Spleen (tissue), 11 donors: ENCODE data around the gene MED27. TPM values are rescaled to one million over a fixed set of nuclear protein-coding genes. Genes with fewer than 3 reads are reported as not detected.

ENCODE experiments used
- DNase-seq: peaks from one replicate; pipeline ENCODE4 v3.0.0-alpha.2; 2020
- H3K27ac ChIP-seq, 8 donors: fragments of 200-600 bp; sonication (generic) in 7 of 8; 1 replicate in 4 of 8; 2 replicates in 4 of 8; pipeline versions ENCODE4 v1.5.0 to v1.8.0; 2016 to 2021; ENCODE audit warnings: inconsistent platforms in 4 of 8, mild to moderate bottlenecking in 4 of 8, moderate library complexity in 1 of 8
- H3K27me3 ChIP-seq, 7 donors: fragments of 200-600 bp; sonication (generic) in 6 of 7; replicated peaks in 1 of 7; 1 replicate in 4 of 7; 2 replicates in 3 of 7; pipeline versions ENCODE4 v1.5.0 to v1.8.0; 2016 to 2021; ENCODE audit warnings: inconsistent platforms in 3 of 7, mild to moderate bottlenecking in 1 of 7
- H3K36me3 ChIP-seq, 6 donors: fragments of 200-600 bp; sonication (generic) in 5 of 6; 1 replicate in 4 of 6; 2 replicates in 2 of 6; pipeline versions ENCODE4 v1.5.0 to v1.8.0; 2016 to 2021; ENCODE audit warnings: inconsistent platforms in 2 of 6
- H3K4me1 ChIP-seq, 6 donors: fragments of 200-600 bp; sonication (generic) in 5 of 6; 1 replicate in 3 of 6; 2 replicates in 3 of 6; pipeline versions ENCODE4 v1.5.0 to v1.8.0; 2016 to 2021; ENCODE audit warnings: inconsistent platforms in 3 of 6
- H3K4me3 ChIP-seq, 8 donors: fragments of 200-600 bp; sonication (generic) in 7 of 8; 1 replicate in 4 of 8; 2 replicates in 4 of 8; pipeline versions ENCODE4 v1.5.0 to v1.8.0; 2016 to 2021; ENCODE audit warnings: inconsistent platforms in 4 of 8, mild to moderate bottlenecking in 4 of 8, moderate library complexity in 2 of 8
- H3K9me3 ChIP-seq, 8 donors: fragments of 200-600 bp; sonication (generic) in 7 of 8; 1 replicate in 4 of 8; 2 replicates in 4 of 8; pipeline versions ENCODE4 v1.5.0 to v1.8.0; 2016 to 2021; ENCODE audit warnings: inconsistent platforms in 4 of 8
- CTCF ChIP-seq, 11 experiments: fragments of 200-600 bp in 7 of 11; fragments of 450-650 bp in 4 of 11; sonication (generic) in 4 of 11; IDR thresholded peaks in 8 of 11; conservative IDR thresholded peaks in 3 of 11; 1 replicate in 7 of 11; 2 replicates in 4 of 11; pipeline versions ENCODE4 v1.4.0 to v1.8.0; 2016 to 2021; ENCODE audit warnings: antibody characterized with exemption in 11 of 11, inconsistent platforms in 4 of 11, mild to moderate bottlenecking in 1 of 11
- POLR2A ChIP-seq, 3 donors: fragments of 450-650 bp; IDR thresholded peaks; one replicate each; pipeline ENCODE4 v1.5.1; 2017; ENCODE audit warnings: antibody characterized with exemption in 3 of 3, mild to moderate bottlenecking in 1 of 3
- POLR2AphosphoS5 ChIP-seq, 3 donors: sonication (generic); formaldehyde crosslinking; IDR thresholded peaks; one replicate each; pipeline ENCODE4 v1.5.1; 2017; ENCODE audit warnings: antibody characterized with exemption in 3 of 3
- WGBS, 5 donors: extraction: QIAGEN DNeasy Blood & Tissue Kit in 3 of 5; methylation state at CpG; one replicate each; pipeline versions ENCODE4 v1.1.5 to v1.1.7; 2013 to 2018; 5-methylcytosine and 5-hydroxymethylcytosine counted together
- intact Hi-C: fragments of 100-400 bp; cut with DNase I; formaldehyde crosslinking; loops from one replicate; pipeline ENCODE4 v1.15.0; 2023; ENCODE audit warnings: low total_unique reads
- polyA plus RNA-seq, 3 donors: library from polyadenylated mRNA; stranded (reverse); fragments of 200-250 nt; gene quantifications; one replicate each; pipeline ENCODE4 v1.2.1, GENCODE V29; 2013
- total RNA-seq, 7 donors: library from RNA; depleted of rRNA in 3 of 7; stranded (reverse); fragments of >200 nt in 3 of 7; fragmentation: NEBNext Ultra II Directional in 4 of 7; extraction: Animal tissue kit (Norgen Biotek cat#: 25700) in 4 of 7; gene quantifications; one replicate each; pipeline versions ENCODE4 v1.1.0 to v1.2.1, GENCODE V29; 2016 to 2021
- donor health status: healthy with polysubstance abuse.
- donor health status: DM: no; HTN: no; CAD: no; lungs with moderate emphysema.
- donor health status: DM: no; HTN: no; CAD: no.
- donor health status: Bipolar disorder and iron deficiency.
- donor health status: healthy.
- donor health status: DM: no; HTN: no; CAD: no.
- donor health status: DM: yes; HTN: yes; CAD: no.

Gene MED27
- total and polyA plus RNA-seq, 10 donors = 13.1 to 22.4 (median 16.0) TPM

GRCh38 chr9:131854334-131854733, 225.3 kb downstream of the MED27 start:
- Histone ChIP-seq H3K27me3 (no peaks in the 10 kb centered on the region), H3K4me1 (peaks cover 0 to 7% (median 0%) of the 10 kb centered on the region in 6 donors), H3K9me3 (no peaks in the 10 kb centered on the region), H3K4me3 (no peak overlapping the region), H3K36me3 (peaks cover 0 to 8% (median 1%) of the 10 kb centered on the region in 6 donors), H3K27ac (no peak overlapping the region)
- WGBS, 5 donors = 40 to 62% (median 54%) methylated on average over 8 of the region's 8 CpGs
- DNase-seq = no peak
- intact Hi-C loops = no loop called here
- TF ChIP-seq POLR2AphosphoS5 (IDR thresholded peaks at IDR 0.05) (no peak), CTCF (IDR thresholded peaks at IDR 0.05 in 8 of 11, conservative IDR thresholded peaks at IDR 0.05 in 3 of 11) (no peak), POLR2A (IDR thresholded peaks at IDR 0.05) (no peak)

GRCh38 chr9:131853434-131853833, 226.2 kb downstream of the MED27 start:
- 83 to 97% (median 85%) methylated on average over 7 of the region's 7 CpGs for WGBS, 5 donors
- TF ChIP-seq POLR2AphosphoS5 (IDR thresholded peaks at IDR 0.05) (no peak), POLR2A (IDR thresholded peaks at IDR 0.05) (no peak), CTCF (IDR thresholded peaks at IDR 0.05 in 8 of 11, conservative IDR thresholded peaks at IDR 0.05 in 3 of 11) (no peak)
- DNase-seq = no peak

DNA sequence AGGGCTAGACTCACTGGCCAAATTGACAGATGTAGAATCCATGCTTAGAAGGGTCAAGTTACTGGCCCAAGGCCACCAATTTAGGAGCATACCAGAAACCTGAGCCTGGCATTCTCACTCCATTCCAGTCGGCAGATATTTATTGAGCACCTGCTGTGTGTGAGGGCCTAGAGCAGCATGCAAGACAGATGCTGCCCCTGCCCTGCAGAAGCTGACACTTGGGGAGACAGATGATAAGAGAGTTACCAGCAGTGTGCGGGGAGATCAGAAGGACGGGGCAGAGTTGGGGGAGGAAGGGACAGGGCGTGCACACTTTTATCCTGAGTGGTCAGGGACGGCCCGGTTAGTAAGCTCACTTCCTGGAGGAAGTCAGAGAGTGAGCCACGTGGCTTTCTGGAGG, 228.3 kb downstream of the MED27 start:
- no peak overlapping the region for H3K4me3 ChIP-seq
- WGBS, 5 donors = 23 to 33% (median 30%) methylated on average over 7 of the region's 7 CpGs
- no peaks in the 10 kb centered on the region for H3K36me3 ChIP-seq
- H3K27ac ChIP-seq = no peak overlapping the region
- peaks cover 0 to 7% (median 0%) of the 10 kb centered on the region in 6 donors for H3K4me1 ChIP-seq
- intact Hi-C loops = no loop called here
- H3K9me3 ChIP-seq = no peaks in the 10 kb centered on the region
- no peak for DNase-seq
- TF ChIP-seq POLR2AphosphoS5 (IDR thresholded peaks at IDR 0.05) (no peak), POLR2A (IDR thresholded peaks at IDR 0.05) (no peak), CTCF (IDR thresholded peaks at IDR 0.05 in 8 of 11, conservative IDR thresholded peaks at IDR 0.05 in 3 of 11) (no peak)
- H3K27me3 ChIP-seq = no peaks in the 10 kb centered on the region

More at GRCh38 chr9:131853434-131853833, 226.2 kb downstream of the MED27 start:
- H3K27ac ChIP-seq = no peak overlapping the region
- intact Hi-C loops = no loop called here
- no peak overlapping the region for H3K4me3 ChIP-seq
- H3K9me3 ChIP-seq = no peaks in the 10 kb centered on the region
- H3K27me3 ChIP-seq = no peaks in the 10 kb centered on the region
- H3K4me1 ChIP-seq = peaks cover 0 to 7% (median 0%) of the 10 kb centered on the region in 6 donors
- no peaks in the 10 kb centered on the region for H3K36me3 ChIP-seq

DNA sequence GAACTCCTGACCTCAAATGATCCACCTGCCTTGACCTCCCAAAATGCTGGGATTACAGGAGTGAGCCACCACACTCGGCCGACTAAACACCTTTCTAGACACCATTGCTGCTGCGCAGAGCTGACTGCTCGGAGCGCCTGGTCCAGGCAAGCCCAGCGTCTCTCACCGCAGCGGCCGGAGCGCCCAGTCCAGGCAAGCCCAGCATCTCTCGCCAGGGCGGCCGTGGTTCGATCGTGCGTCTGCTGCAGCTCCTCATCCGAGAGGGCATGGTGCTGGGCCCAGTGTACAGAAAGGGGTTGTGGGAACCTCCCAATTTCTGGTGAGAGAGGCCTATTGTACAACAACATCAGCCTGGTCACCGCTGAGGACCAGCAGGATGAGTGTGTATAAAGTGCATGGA, 230.3 kb downstream of the MED27 start:
- TF ChIP-seq POLR2AphosphoS5 (IDR thresholded peaks at IDR 0.05) (no peak), CTCF (IDR thresholded peaks at IDR 0.05 in 8 of 11, conservative IDR thresholded peaks at IDR 0.05 in 3 of 11) (no peak), POLR2A (IDR thresholded peaks at IDR 0.05) (no peak)
- intact Hi-C loops = no loop called here
- Histone ChIP-seq H3K27me3 (peaks cover 0 to 14% (median 0%) of the 10 kb centered on the region in 7 donors), H3K4me3 (no peak overlapping the region), H3K36me3 (no peaks in the 10 kb centered on the region), H3K4me1 (peaks cover 0 to 7% (median 0%) of the 10 kb centered on the region in 6 donors), H3K9me3 (no peaks in the 10 kb centered on the region), H3K27ac (no peak overlapping the region)
- DNase-seq = no peak
- 92 to 98% (median 95%) methylated on average over 16 to 18 of the region's 18 CpGs for WGBS, 5 donors
